ENCODE measurements around the gene WDR4. TPM values are rescaled to one million over a fixed set of nuclear protein-coding genes. Genes with fewer than 3 reads are reported as not detected.
"Not testable (repeated sequence)": the region's sequence is repeated elsewhere in the genome, so short reads cannot be mapped to it uniquely, and the experiment has no call there.

Gene WDR4
- total and polyA plus RNA-seq, 2 experiments from 2014 or later, result 8.8 to 9.3 TPM

DNA sequence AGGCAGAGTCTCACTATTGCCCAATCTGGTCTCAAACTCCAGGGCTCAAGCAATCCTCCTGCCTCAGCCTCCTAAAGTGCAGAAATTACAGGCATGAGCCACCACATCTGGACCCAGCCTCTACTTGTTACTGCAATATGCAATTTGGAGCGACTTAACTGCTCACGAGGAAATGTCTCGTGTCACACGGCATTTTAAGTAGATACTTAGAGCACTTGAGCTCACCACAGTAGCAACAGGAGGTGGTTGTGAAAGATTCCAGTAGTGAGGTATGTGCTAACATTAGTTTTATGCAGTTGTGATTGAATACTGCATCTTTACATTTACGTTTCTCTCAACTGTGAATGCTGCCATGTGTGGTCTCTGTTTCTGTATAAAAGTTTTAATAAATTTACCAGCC is 8.0 kb upstream of the WDR4 start:
- Histone ChIP-seq H3K9me3 (ENCODE audit: low read depth) (no peaks in the 10 kb centered on the region), H3K27me3 (no peaks in the 10 kb centered on the region), H3K27ac (no peak overlapping the region), H3K4me1 (ENCODE audit: low read depth) (no peaks in the 10 kb centered on the region), H3K4me3 (no peak overlapping the region), H3K36me3 (no peaks in the 10 kb centered on the region)
- TF ChIP-seq, protein P1, sequence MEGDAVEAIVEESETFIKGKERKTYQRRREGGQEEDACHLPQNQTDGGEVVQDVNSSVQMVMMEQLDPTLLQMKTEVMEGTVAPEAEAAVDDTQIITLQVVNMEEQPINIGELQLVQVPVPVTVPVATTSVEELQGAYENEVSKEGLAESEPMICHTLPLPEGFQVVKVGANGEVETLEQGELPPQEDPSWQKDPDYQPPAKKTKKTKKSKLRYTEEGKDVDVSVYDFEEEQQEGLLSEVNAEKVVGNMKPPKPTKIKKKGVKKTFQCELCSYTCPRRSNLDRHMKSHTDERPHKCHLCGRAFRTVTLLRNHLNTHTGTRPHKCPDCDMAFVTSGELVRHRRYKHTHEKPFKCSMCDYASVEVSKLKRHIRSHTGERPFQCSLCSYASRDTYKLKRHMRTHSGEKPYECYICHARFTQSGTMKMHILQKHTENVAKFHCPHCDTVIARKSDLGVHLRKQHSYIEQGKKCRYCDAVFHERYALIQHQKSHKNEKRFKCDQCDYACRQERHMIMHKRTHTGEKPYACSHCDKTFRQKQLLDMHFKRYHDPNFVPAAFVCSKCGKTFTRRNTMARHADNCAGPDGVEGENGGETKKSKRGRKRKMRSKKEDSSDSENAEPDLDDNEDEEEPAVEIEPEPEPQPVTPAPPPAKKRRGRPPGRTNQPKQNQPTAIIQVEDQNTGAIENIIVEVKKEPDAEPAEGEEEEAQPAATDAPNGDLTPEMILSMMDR (IDR thresholded peaks at IDR 0.05; ENCODE audit: low read depth, low read length), result no peak
- no peak for DNase-seq (ENCODE audit: low read depth in 1 of 2, low spot score in 1 of 2)

DNA sequence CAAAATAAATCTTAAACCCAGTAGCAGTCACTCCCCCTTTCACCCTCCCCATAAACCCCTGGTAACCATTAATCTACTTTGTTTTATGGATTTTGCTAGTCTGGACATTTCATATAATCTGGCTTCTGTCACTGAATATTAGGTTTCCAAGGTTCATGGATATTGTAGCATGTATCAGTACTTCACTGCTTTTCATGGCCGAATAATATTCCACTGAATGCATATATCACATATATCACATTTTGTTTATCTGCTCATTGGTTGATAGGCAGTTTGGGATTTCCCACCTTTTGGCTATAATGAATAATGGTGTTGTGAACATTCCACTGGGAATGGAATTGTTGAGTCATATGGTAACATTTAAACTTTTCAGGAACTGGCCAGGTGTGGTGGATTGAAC is 4.6 kb upstream of the WDR4 start:
- no peaks in the 10 kb centered on the region for H3K9me3 ChIP-seq (ENCODE audit: low read depth)
- no peaks in the 10 kb centered on the region for H3K36me3 ChIP-seq
- DNase-seq (ENCODE audit: low read depth in 1 of 2, low spot score in 1 of 2), result no peak
- no peak overlapping the region for H3K4me3 ChIP-seq
- TF ChIP-seq, protein P1 (IDR thresholded peaks at IDR 0.05; ENCODE audit: low read depth, low read length), result no peak
- no peak overlapping the region for H3K27ac ChIP-seq
- no peaks in the 10 kb centered on the region for H3K4me1 ChIP-seq (ENCODE audit: low read depth)
- no peaks in the 10 kb centered on the region for H3K27me3 ChIP-seq

GRCh38 chr21:42880352-42880751 is 1.0 kb upstream of the WDR4 start:
- Histone ChIP-seq H3K4me1 (ENCODE audit: low read depth) (peaks cover 5% of the 10 kb centered on the region), H3K9me3 (ENCODE audit: low read depth) (no peaks in the 10 kb centered on the region), H3K36me3 (no peaks in the 10 kb centered on the region), H3K27me3 (no peaks in the 10 kb centered on the region), H3K4me3 (peak overlapping the region; percentile 78), H3K27ac (no peak overlapping the region)
- DNase-seq (ENCODE audit: low read depth in 1 of 2, low spot score in 1 of 2), result no peak
- TF ChIP-seq, protein P1 (IDR thresholded peaks at IDR 0.05; ENCODE audit: low read depth, low read length), result no peak

DNA sequence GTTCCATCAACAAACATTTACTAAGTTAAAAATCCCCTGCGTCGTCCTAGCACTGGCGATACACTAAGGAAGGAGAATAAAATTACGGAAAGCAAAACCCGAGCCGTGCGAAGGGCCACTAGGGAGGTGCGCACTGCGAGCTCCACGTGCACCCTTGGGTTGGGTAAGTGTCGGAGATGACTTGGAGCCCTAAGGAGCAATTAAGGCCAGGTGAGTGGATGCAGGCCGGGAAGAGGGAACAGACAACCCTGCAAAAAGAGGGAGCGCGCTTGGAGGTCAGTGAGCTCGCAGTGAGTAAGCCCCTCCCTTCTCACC is 704 bp downstream of the WDR4 start:
- Histone ChIP-seq H3K9me3 (ENCODE audit: low read depth) (no peaks in the 10 kb centered on the region), H3K27me3 (no peaks in the 10 kb centered on the region), H3K4me3 (peak overlapping the region; percentile 78), H3K27ac (peak overlapping the region; percentile 73), H3K4me1 (ENCODE audit: low read depth) (peaks cover 5% of the 10 kb centered on the region), H3K36me3 (no peaks in the 10 kb centered on the region)
- no peak for DNase-seq (ENCODE audit: low read depth in 1 of 2, low spot score in 1 of 2)
- TF ChIP-seq, protein P1 (IDR thresholded peaks at IDR 0.05; ENCODE audit: low read depth, low read length), result no peak

- H3K36me3 ChIP-seq, result peaks cover 13% of the 10 kb centered on the region
Observed at GRCh38 chr21:42875811-42876210, 3.5 kb downstream of the WDR4 start.

DNA sequence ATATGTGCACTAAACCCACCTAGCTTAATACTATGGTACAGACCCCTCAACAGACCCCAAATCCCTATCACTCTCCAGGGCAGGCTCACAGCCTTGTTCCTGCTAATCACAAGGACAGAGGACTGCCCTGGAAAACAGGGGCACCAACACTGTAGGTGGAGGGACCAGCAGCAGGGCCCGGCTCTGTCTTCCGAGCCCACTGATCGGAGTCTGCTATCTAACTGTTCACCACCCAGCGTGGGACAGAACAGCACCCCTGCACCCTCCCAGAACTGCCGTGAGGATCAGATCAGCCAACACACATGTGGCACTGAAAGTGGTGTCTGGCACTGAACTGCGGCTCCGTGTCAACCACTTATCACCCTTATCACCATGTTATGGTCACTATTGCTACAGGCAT is 6.2 kb downstream of the WDR4 start:
- H3K36me3 ChIP-seq, result peaks cover 17% of the 10 kb centered on the region
- H3K4me1 ChIP-seq (ENCODE audit: low read depth), result peaks cover 2% of the 10 kb centered on the region
- TF ChIP-seq, protein P1 (IDR thresholded peaks at IDR 0.05; ENCODE audit: low read depth, low read length), result no peak
- no peak overlapping the region for H3K4me3 ChIP-seq
- no peaks in the 10 kb centered on the region for H3K9me3 ChIP-seq (ENCODE audit: low read depth)
- DNase-seq (ENCODE audit: low read depth in 1 of 2, low spot score in 1 of 2), result no peak
- no peak overlapping the region for H3K27ac ChIP-seq
- no peaks in the 10 kb centered on the region for H3K27me3 ChIP-seq

More at GRCh38 chr21:42875811-42876210, 3.5 kb downstream of the WDR4 start:
- not testable (repeated sequence) for H3K4me3 ChIP-seq; H3K27ac ChIP-seq; H3K27me3 ChIP-seq; H3K4me1 ChIP-seq (ENCODE audit: low read depth); DNase-seq (ENCODE audit: low read depth in 1 of 2, low spot score in 1 of 2); H3K9me3 ChIP-seq (ENCODE audit: low read depth)

All from cardiac muscle cell (in vitro differentiated cells and primary cell).